ENCODE results near the gene NPR1. TPM values are rescaled to one million over a fixed set of nuclear protein-coding genes. Genes with fewer than 3 reads are reported as not detected.
A peak's percentile ranks its signal among the peaks of the same experiment; 100 is the strongest.
"Not testable (repeated sequence)": the region's sequence is repeated elsewhere in the genome, so short reads cannot be mapped to it uniquely, and the experiment has no call there.

Gene NPR1
- total RNA-seq, 4 donors from 2014 or later = 87.3 to 203 (median 120) TPM

DNA sequence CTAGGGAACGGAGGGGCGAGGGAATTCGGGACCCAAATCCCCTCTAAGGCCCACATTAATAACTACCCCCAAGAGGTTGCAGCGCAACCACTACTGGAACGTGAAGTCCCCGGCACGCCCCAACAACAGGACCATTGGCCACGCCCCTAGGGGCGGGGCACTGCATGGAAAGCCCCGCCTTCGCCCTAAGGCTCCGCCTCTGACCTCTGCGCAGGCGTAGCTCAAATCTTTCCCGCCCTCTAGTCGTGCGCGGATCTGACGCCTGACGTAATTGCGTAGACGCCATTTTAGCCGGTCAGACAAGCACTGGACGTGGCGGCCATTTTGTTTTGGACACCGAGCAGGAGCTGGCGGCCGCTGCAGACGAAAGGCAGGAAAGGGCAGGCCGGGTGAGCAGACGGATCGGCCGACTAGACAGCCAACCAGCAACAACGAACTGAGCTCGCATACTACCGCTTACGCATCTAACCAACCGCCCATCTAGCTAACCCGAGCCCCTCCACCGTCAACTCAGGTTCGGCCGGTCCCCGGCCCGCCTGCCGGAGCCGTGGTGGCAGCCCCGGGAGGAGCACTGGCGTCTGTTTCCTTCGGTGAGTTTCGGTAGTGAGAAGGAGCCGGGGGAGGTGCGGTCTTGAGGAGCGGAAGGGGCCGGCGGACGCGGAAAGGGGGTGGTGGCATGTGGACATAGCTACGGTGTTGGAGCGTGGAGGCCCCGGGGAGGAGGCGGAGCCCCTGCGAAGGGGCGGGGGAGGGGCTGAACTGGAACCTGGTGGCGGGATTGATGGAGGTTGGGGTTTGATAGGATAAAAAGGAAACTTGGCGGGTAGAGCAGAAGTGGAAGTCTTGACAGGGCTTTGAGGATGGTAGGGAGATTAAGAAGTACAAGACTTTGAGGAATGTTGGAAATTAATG is 44.5 kb upstream of the NPR1 start, which contains the start of gene CHTOP:
TSS of gene CHTOP (plus strand) at position 313 of the 912 bp plus-strand sequence. CDS start 2,523 bp downstream, outside the sequence.
- peak; percentile 96 for DNase-seq (ENCODE audit: low spot score)
- ATAC-seq (ENCODE audit: low FRiP score) = peak; percentile 98
- TF ChIP-seq, protein P1, sequence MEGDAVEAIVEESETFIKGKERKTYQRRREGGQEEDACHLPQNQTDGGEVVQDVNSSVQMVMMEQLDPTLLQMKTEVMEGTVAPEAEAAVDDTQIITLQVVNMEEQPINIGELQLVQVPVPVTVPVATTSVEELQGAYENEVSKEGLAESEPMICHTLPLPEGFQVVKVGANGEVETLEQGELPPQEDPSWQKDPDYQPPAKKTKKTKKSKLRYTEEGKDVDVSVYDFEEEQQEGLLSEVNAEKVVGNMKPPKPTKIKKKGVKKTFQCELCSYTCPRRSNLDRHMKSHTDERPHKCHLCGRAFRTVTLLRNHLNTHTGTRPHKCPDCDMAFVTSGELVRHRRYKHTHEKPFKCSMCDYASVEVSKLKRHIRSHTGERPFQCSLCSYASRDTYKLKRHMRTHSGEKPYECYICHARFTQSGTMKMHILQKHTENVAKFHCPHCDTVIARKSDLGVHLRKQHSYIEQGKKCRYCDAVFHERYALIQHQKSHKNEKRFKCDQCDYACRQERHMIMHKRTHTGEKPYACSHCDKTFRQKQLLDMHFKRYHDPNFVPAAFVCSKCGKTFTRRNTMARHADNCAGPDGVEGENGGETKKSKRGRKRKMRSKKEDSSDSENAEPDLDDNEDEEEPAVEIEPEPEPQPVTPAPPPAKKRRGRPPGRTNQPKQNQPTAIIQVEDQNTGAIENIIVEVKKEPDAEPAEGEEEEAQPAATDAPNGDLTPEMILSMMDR (IDR thresholded peaks at IDR 0.05) = no peak

DNA sequence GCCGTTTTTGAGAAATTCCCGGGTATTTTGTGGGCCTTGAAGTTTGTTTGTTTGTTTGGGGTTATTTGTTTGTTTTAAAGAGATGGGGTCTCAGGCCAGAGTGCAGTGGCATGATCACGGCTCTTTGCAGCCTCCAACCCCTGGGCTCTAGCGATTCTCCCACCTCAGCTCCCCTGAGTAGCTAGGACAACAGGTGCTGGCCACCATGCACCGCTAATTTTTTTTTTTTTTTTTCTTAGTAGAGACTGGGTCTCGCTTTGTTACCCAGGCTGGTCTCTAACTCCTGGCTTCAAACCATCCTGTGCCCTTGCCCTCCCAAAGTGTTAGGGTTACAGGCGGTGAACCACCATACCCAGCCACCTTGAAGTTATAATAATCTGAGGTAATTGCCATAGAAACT is 42.6 kb upstream of the NPR1 start:
- DNase-seq (ENCODE audit: low spot score) = no peak
- no peak for ATAC-seq (ENCODE audit: low FRiP score)
- TF ChIP-seq, protein P1 (IDR thresholded peaks at IDR 0.05) = no peak

DNA sequence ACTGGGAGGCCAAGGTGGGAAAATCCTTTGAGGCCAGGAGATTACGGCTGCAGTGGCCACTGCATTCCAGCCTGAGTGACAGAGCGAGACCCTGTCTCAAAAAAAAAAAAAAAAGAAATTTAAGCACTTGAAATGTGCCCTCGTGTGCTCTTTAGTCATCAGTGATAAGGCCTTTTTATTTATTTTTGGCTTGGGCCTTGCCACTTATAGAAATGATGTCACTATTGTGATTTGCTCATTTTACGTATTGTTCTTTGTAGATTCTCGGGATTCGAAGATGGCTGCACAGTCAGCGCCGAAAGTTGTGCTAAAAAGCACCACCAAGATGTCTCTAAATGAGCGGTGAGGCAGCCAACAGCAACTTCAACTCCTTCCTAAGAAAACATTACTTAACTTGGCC is 42.2 kb upstream of the NPR1 start:
- DNase-seq (ENCODE audit: low spot score) (no peak), ATAC-seq (ENCODE audit: low FRiP score) (no peak)
- TF ChIP-seq, protein P1 (IDR thresholded peaks at IDR 0.05) = no peak

DNA sequence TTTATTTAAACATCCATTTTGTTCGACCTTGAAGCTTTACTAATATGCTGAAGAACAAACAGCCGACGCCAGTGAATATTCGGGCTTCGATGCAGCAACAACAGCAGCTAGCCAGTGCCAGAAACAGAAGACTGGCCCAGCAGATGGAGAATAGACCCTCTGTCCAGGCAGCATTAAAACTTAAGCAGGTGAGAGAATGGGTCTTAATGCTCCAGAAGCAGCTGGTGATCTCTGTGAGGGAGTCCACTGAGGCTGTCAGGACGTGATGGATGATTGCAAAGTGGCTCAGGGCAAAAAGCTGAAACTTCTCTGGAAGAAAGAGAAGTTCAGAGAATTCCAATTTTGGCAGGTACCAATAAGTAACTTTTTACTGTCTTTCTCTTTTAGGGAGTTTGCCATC is 40.2 kb upstream of the NPR1 start:
- TF ChIP-seq, protein P1 (IDR thresholded peaks at IDR 0.05) = no peak
- DNase-seq (ENCODE audit: low spot score) = no peak
- ATAC-seq (ENCODE audit: low FRiP score) = no peak

DNA sequence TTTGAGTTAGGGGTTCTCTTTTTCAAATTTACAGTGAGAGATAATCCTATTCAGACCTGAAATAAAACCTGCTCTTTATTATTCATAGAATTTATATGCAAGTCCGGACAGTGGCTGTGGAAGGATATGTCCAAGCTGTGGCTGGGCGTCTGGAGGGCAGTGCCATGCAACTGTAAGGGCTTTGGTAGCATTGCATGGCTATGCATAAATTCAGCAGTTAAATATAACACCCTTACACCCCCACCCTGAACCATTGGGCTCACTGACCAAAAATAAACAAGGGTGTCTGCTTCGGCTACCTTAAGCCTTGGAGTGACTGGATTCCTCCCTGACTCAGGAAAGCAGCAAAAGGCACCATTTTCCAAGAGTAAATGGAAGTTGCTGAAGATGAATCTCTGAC is 39.2 kb upstream of the NPR1 start:
- TF ChIP-seq, protein P1 (IDR thresholded peaks at IDR 0.05) = no peak
- ATAC-seq (ENCODE audit: low FRiP score) (no peak), DNase-seq (ENCODE audit: low spot score) (no peak)

DNA sequence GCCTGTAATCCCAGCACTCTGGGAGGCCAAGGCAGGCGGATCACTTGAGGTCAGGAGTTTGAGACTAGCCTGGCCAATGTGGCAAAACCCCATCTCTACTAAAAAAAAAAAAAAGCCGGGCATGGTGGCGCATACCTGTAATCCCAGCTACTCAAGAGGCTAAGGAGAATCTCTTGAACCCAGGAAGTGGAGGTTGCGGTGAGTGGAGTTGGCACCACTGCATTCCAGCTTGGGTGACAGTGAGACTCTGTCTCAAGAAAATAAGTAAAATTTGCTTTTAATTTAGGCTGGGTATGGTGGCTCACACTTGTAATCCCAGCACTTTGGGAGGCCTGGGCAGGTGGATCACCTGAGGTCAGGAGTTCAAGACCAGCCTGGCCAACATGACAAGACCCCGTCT is 38.3 kb upstream of the NPR1 start:
- not testable (repeated sequence) for ATAC-seq (ENCODE audit: low FRiP score); DNase-seq (ENCODE audit: low spot score)

DNA sequence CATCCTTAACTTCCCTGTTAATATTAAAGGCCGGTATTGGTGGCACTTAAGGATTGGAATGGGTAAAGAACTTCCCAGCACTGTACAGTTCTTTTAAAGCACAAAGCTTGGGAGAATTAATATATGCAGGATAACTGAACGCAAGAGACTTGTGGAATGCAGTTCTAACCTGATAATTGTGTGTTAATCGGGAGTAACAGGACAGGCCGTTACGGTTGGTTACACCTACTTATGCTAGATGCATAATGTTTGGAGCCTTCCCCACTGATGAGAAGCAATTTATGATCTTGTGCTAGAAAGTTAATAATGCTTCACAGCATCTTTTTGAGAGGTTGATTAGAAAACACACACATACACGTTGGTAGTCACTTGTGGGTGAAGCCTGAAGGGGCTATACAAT is 37.6 kb upstream of the NPR1 start:
- TF ChIP-seq, protein P1 (IDR thresholded peaks at IDR 0.05) = no peak
- ATAC-seq (ENCODE audit: low FRiP score) (no peak), DNase-seq (ENCODE audit: low spot score) (no peak)

Data from omental fat pad (tissue), 4 donors.